ENCODE measurements around the gene GPR89A. TPM values are rescaled to one million over a fixed set of nuclear protein-coding genes. Genes with fewer than 3 reads are reported as not detected.
"Not testable (repeated sequence)": the region's sequence is repeated elsewhere in the genome, so short reads cannot be mapped to it uniquely, and the experiment has no call there.

GPR89A gene
- total RNA-seq: 21.6 to 31.5 TPM (median 26.3 TPM) in 3 replicates

DNA sequence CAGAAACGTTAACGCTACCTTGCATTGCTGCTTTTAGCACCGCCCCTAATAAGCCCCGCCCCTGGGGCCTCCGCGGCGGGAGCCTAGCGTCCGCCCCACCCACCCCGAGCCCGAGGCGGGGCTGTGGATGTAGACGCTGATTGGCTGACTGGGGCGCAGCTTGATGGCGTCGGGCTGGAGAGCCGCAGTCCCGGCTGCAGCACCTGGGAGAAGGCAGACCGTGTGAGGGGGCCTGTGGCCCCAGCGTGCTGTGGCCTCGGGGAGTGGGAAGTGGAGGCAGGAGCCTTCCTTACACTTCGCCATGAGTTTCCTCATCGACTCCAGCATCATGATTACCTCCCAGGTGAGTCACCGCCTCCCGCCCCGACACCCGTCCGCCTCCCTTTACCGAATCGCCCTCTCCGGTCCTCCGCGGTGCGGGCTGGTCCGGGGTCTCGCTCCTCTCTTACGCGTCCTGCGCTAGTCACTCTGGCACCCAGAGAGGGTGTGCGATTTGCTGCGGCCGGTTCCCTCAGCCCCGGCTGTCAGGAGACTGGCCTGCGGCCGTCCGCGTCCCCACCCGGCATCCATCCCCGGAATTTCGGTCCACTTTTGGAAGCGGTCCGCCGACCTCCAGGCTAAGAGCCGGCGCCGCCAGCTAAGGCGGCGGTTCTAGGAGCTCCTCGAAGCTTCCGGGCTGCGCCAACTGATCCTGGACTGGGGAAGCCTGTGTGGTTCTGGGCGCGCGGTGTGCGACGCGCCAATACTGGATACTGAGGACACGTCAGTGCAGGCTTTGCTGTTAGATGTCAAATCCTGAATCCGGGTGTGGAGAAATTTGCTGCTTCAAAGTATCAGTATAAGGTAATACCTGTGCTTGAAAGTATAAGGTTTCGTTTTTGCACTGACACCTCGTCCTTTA, at the start of gene GPR89A:
Gene GPR89A, plus strand, starts transcription at position 156 of the 901 bp plus-strand sequence. Its CDS starts 146 bp downstream, at position 302.
- not testable (repeated sequence) for H3K27me3 Mint-ChIP-seq (ENCODE audit: low read depth); H3K36me3 Mint-ChIP-seq; H3K9me3 Mint-ChIP-seq; H3K4me1 Mint-ChIP-seq
- Mint-ChIP-seq H3K4me3 (peak within 1 kb of the TSS; percentile 90), H3K27ac (peak within 1 kb of the TSS; percentile 94)
- DNase-seq (ENCODE audit: low spot score in 2 of 2, unreplicated experiment in 2 of 2): peak; percentile 95 to 97

DNA sequence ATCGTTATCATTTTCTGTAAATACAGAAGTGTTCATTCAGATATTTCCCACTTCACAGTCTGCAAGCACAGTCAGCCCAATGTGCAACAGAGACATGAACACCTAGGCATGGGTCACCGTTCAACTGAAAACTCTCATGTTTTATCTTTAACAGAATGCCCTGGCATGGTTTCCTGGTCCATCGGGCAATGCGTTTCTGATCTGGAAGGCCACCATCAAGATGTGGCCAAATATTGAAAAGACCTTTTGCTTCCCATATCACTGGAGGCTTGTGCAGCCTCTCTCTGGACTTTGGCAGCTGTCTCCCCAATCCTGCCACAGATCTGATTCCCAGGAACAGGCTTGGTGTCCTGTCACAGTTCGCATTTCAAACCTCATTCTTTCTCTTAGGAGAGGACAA, 21.0 kb upstream of the GPR89A start:
- not testable (repeated sequence) for H3K27me3 Mint-ChIP-seq (ENCODE audit: low read depth); DNase-seq (ENCODE audit: low spot score in 2 of 2, unreplicated experiment in 2 of 2); H3K4me3 Mint-ChIP-seq; H3K9me3 Mint-ChIP-seq; H3K4me1 Mint-ChIP-seq; H3K36me3 Mint-ChIP-seq; H3K27ac Mint-ChIP-seq

DNA sequence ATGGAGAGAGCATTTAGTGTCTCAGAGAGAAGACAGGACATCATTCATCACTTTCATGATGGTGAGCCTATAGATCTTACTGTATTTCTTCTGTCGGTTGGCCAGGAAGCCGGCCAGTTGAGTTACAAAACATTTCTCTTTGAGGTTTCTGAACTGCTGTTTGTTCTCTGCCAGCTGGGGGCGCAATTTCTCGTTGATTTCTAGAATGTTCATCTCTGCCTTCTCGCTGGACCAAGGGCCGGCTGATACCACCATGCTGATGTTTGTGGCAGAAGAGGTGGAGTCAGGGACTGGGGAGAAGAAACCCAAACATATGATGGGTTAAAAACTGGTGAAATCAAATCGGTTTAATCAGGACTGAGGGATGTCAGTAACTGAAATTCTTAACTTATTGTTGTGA, 17.0 kb upstream of the GPR89A start:
- H3K27ac Mint-ChIP-seq, H3K4me3 Mint-ChIP-seq, H3K36me3 Mint-ChIP-seq, H3K4me1 Mint-ChIP-seq, H3K9me3 Mint-ChIP-seq: not testable (repeated sequence)
- DNase-seq (ENCODE audit: low spot score in 2 of 2, unreplicated experiment in 2 of 2): peak in 1 of 2 experiments; percentile 43
- peaks cover 13% of the 10 kb centered on the region for H3K27me3 Mint-ChIP-seq (ENCODE audit: low read depth)

- H3K4me3 Mint-ChIP-seq; H3K27ac Mint-ChIP-seq; H3K4me1 Mint-ChIP-seq; H3K36me3 Mint-ChIP-seq; DNase-seq (ENCODE audit: low spot score in 2 of 2, unreplicated experiment in 2 of 2); H3K9me3 Mint-ChIP-seq: not testable (repeated sequence)
- peaks cover 13% of the 10 kb centered on the region for H3K27me3 Mint-ChIP-seq (ENCODE audit: low read depth)
Measured at GRCh38 chr1:145592347-145592746, 15.4 kb upstream of the GPR89A start.

GRCh38 chr1:145595421-145595820, 12.4 kb upstream of the GPR89A start:
- H3K9me3 Mint-ChIP-seq; DNase-seq (ENCODE audit: low spot score in 2 of 2, unreplicated experiment in 2 of 2); H3K27me3 Mint-ChIP-seq (ENCODE audit: low read depth); H3K36me3 Mint-ChIP-seq; H3K27ac Mint-ChIP-seq; H3K4me1 Mint-ChIP-seq; H3K4me3 Mint-ChIP-seq: not testable (repeated sequence)

- H3K9me3 Mint-ChIP-seq; H3K27me3 Mint-ChIP-seq (ENCODE audit: low read depth); H3K4me3 Mint-ChIP-seq; H3K4me1 Mint-ChIP-seq; H3K27ac Mint-ChIP-seq; DNase-seq (ENCODE audit: low spot score in 2 of 2, unreplicated experiment in 2 of 2); H3K36me3 Mint-ChIP-seq: not testable (repeated sequence)
Measured at GRCh38 chr1:145596236-145596635, 11.6 kb upstream of the GPR89A start.

DNA sequence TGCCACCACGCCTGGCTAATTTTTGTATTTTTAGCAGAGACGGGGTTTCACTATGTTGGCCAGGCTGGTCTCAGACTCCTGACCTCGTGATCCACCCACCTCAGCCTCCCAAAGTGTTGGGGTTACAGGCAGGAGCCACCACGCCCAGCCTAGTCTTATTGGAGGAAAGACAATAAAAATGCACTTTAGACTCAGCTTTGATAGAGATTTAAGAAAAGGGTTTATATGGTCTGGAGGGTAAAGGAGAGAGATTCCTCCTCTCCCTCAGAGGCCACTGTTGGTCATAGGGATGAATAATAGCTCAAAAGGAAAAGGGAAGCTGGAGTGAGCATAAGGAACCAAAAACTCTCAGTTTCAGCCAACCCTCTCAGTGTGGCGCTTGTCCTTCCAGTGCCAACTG, 8.4 kb upstream of the GPR89A start:
- H3K36me3 Mint-ChIP-seq; H3K27me3 Mint-ChIP-seq (ENCODE audit: low read depth); H3K4me3 Mint-ChIP-seq; H3K9me3 Mint-ChIP-seq; DNase-seq (ENCODE audit: low spot score in 2 of 2, unreplicated experiment in 2 of 2); H3K27ac Mint-ChIP-seq; H3K4me1 Mint-ChIP-seq: not testable (repeated sequence)

GRCh38 chr1:145601593-145601992, 6.2 kb upstream of the GPR89A start:
- H3K4me1 Mint-ChIP-seq: no peaks in the 10 kb centered on the region
- H3K9me3 Mint-ChIP-seq: no peaks in the 10 kb centered on the region
- H3K36me3 Mint-ChIP-seq: no peaks in the 10 kb centered on the region
- H3K27ac Mint-ChIP-seq: no peak overlapping the region
- TF ChIP-seq, protein P1, sequence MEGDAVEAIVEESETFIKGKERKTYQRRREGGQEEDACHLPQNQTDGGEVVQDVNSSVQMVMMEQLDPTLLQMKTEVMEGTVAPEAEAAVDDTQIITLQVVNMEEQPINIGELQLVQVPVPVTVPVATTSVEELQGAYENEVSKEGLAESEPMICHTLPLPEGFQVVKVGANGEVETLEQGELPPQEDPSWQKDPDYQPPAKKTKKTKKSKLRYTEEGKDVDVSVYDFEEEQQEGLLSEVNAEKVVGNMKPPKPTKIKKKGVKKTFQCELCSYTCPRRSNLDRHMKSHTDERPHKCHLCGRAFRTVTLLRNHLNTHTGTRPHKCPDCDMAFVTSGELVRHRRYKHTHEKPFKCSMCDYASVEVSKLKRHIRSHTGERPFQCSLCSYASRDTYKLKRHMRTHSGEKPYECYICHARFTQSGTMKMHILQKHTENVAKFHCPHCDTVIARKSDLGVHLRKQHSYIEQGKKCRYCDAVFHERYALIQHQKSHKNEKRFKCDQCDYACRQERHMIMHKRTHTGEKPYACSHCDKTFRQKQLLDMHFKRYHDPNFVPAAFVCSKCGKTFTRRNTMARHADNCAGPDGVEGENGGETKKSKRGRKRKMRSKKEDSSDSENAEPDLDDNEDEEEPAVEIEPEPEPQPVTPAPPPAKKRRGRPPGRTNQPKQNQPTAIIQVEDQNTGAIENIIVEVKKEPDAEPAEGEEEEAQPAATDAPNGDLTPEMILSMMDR (IDR thresholded peaks at IDR 0.05; ENCODE audit: unreplicated experiment): no peak
- DNase-seq (ENCODE audit: low spot score in 2 of 2, unreplicated experiment in 2 of 2): no peak
- no peak overlapping the region for H3K4me3 Mint-ChIP-seq
- no peaks in the 10 kb centered on the region for H3K27me3 Mint-ChIP-seq (ENCODE audit: low read depth)

DNA sequence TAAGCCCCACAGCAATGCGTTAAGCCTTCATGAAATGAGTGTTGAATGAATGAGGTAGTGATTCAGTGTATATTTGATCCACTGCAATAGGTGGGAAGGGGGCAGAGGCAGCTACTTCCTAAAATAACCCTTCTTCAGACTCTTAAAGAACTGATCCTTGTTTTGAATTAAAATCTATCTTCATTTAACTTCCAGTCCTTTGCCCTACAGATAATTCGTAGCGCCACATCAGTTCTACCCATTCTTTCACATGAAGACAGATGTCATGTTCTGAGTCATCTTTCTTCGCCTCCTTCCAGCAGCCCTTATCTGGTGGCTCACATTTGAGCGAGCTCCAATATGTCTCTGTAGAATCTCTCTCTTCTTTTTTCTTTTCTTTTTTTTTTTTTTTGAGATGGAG, 948 bp upstream of the GPR89A start:
- H3K9me3 Mint-ChIP-seq; H3K36me3 Mint-ChIP-seq; H3K27ac Mint-ChIP-seq; DNase-seq (ENCODE audit: low spot score in 2 of 2, unreplicated experiment in 2 of 2); H3K27me3 Mint-ChIP-seq (ENCODE audit: low read depth); H3K4me3 Mint-ChIP-seq; H3K4me1 Mint-ChIP-seq: not testable (repeated sequence)

DNA sequence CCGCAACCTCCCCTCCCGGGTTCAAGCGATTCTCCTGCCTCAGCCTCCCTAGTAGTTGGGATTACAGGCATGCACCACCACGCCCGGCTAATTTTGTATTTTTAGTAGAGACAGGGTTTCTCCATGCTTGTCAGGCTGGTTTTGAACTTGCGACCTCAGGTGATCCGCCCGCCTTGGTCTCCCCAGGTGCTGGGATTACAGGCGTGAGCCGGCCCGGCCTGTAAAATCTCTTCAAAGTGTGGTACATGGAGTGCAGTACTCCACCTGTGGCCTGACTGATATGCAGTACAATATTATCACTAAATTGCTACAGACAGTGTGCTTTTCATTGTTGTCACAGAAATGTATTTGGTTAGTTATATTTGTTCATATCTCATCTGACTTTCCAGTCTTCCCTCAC, 499 bp upstream of the GPR89A start:
- not testable (repeated sequence) for H3K27me3 Mint-ChIP-seq (ENCODE audit: low read depth); DNase-seq (ENCODE audit: low spot score in 2 of 2, unreplicated experiment in 2 of 2); H3K9me3 Mint-ChIP-seq; H3K4me3 Mint-ChIP-seq; H3K4me1 Mint-ChIP-seq; H3K27ac Mint-ChIP-seq; H3K36me3 Mint-ChIP-seq

DNA sequence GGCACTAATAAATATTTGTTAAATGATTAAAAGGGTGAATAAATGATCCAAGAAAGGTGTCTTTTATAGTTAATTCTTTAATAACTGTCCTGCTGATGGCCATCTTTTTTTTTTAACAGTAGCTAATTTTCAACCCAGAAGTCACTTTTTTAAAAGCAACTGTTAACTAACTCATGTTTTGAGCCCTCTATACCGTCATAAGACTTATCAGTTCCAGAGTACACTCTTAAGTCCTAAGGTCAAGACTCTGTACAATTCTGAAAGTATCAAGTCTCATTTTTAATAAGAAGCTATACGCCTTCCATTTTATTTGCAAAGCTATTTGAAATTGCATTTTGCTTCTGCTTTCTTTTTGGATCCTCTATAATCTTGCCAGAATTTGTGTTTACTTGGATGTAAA, 3.0 kb downstream of the GPR89A start:
- H3K36me3 Mint-ChIP-seq; H3K27me3 Mint-ChIP-seq (ENCODE audit: low read depth); H3K4me3 Mint-ChIP-seq; H3K27ac Mint-ChIP-seq; H3K9me3 Mint-ChIP-seq; DNase-seq (ENCODE audit: low spot score in 2 of 2, unreplicated experiment in 2 of 2); H3K4me1 Mint-ChIP-seq: not testable (repeated sequence)

DNA sequence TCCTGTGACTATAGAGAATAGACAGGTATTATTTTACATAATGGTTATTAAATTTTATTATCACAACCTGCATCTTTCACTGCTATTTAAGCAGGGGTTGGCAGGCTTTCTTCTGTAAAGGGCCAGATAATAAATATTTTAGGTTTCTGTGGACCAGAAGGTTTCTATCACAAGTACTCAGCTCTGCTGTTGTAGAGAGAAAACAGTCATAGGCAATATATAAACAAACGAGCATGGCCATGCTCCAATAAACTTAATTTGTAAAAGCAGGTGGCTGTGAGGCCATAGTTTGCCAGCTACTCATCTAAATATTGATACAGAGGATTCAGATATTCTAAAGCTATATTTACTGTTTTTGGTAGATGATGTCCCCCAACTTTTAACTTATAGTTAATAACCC, 12.3 kb downstream of the GPR89A start:
- H3K36me3 Mint-ChIP-seq; DNase-seq (ENCODE audit: low spot score in 2 of 2, unreplicated experiment in 2 of 2); H3K27ac Mint-ChIP-seq; H3K4me3 Mint-ChIP-seq; H3K9me3 Mint-ChIP-seq; H3K27me3 Mint-ChIP-seq (ENCODE audit: low read depth); H3K4me1 Mint-ChIP-seq: not testable (repeated sequence)

DNA sequence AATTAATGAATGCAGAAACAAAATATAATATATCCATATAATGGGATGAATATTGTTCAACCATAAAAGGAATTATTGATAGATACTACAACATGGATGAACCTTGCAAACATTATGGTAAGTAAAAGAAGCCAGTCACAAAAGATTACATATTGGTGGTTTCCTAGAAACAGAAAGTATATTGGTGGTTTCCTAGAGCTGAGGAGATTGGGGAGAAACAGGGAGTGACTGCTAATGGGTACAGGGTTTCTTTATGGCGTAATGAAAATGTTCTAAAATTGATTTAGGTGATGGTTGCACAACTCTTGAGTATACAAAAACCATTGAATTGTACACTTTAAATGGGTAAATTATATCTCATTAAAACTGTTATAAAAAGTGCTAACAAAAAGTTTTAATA, 14.4 kb downstream of the GPR89A start:
- not testable (repeated sequence) for H3K4me3 Mint-ChIP-seq; H3K27me3 Mint-ChIP-seq (ENCODE audit: low read depth); H3K9me3 Mint-ChIP-seq; H3K36me3 Mint-ChIP-seq; H3K27ac Mint-ChIP-seq; DNase-seq (ENCODE audit: low spot score in 2 of 2, unreplicated experiment in 2 of 2); H3K4me1 Mint-ChIP-seq

All from mesothelial cell of epicardium (in vitro differentiated cells).